GM19238 (cell line): ENCODE measurements around the gene NAV3.

Source experiments
- DNase-seq: peaks from one replicate; pipeline ENCODE4 v3.0.0; 2011; ENCODE audit warnings: low spot score; ENCODE audit not compliant: insufficient read length

Gene NAV3

DNA sequence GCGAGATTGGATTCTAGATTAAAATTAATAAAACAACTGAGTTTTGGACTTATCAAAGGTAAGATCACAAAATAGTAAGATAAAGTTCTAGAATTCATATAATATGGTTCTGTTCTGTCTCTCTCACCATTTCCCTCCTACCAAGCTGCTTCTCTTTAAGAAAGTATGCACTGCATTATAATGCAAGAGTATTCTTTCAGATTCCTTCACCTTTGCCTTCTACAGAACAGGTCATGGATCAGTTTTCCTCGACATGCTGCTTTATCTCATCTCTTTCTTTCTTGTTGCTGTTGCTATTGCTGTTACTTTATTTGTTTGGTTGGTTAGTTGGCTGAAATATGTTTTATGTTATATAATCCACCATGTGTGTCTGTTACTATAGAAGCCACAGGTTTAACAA is 357.0 kb downstream of the NAV3 start:
- DNase-seq, result no peak

DNA sequence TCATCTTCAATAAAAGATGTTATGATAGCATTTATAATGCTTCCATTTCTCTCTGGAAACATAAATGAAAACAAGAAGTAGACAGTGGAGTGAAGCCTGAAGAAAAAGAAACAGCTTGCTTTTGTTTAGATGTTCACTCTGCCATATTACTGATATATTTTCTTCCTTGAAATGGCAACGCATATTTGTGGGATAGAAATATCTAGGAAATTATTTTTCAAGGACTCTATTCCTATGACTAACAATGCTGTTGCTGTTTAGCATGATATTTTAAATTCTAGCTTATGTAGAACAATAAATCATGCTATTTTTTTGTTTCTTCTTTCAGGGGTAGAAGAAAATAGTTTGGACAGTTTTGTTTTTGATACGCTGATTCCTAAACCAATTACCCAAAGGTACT is 359.0 kb downstream of the NAV3 start:
- DNase-seq, result no peak

DNA sequence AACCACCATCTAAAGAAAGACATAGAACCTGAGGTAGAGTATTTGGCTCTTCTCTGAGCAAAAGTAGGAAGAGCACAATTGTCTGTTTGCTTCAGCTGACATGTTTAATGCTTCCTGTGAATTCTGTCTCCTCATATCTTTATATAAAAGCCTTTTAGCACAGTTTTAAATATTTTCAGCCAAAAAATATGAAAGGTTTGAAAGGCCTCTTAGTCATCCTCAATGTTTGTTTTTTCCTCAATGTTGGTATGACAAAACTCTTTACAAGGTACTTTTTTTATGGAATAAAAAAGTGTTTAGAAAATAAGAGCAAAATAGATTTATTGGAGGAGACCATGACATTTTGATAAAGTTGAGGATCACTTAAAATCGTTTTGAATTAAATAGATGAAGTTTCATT is 360.9 kb downstream of the NAV3 start:
- DNase-seq, result no peak

DNA sequence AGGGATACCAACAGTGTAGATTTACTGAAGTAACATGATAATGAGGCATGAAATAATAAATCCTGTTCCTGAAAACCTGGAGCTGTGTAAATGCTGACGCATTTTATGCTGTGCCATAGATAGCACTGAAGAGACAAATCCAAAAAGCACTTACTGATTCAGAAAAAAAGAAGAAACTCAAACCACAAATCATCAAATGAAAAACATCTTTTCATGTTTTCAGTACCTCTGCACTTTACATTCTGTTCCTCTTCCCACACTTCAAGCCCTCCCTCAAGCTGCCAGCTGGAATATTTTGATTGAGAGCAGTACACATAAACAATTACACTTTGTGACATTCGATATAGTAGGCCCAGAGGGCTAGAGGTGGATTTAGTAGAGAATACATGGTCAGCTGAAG is 362.3 kb downstream of the NAV3 start:
- DNase-seq, result no peak

DNA sequence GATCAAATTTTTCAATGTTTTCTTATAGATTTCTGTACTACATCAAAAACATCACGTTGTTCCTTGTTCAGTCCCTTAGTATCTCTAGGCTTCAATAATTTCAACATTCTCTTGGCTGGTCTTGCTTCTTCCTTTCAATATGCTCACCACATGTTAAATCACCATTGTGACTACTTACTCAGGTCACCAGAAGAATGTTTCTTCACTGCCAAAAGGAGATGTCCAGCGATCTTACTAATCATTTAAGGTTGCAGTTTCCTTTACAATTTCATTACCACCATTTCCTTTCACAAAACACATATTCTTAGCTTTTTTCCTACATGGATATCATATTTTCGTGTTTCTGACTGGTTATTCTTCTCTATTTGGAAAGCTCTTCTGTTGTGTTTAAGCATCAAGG is 363.8 kb downstream of the NAV3 start:
- DNase-seq, result no peak

DNA sequence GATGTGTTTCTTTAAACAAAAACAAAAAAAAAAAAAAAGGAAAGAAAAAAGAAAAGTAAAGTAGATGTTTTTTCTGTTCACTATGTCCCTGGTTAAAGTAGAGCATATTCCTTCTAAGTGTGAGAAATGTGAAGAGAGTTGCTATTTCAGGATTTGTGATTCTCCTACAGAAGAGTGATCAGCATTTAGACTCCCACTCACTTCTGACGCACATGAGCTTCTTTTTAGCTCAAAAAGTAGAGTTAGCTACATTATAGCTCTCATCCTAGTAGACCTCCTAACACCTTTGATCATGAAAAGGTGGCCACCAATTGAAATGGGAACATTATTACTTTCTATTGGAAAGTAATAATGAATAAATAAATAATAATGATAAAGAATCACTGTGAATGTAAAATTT is 368.2 kb downstream of the NAV3 start:
- DNase-seq, result no peak

DNA sequence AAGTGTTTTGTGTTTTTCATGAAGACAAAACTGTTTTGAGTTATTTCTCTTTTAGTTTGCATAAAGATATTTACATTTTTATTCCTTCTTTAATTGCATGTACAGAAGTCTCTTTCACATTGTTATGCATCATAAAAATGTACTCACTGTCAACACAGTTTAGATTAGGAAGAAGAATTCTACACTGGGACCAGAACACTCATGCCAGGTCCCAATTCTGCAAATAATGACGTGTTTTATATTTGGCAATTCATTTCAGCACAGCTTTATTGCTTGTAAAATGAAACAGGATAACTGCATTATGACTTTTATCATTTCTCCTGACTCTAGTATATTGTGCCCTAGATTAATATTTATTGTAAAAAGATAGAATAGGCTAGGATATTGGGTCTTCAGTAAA is 369.2 kb downstream of the NAV3 start:
- DNase-seq, result no peak

DNA sequence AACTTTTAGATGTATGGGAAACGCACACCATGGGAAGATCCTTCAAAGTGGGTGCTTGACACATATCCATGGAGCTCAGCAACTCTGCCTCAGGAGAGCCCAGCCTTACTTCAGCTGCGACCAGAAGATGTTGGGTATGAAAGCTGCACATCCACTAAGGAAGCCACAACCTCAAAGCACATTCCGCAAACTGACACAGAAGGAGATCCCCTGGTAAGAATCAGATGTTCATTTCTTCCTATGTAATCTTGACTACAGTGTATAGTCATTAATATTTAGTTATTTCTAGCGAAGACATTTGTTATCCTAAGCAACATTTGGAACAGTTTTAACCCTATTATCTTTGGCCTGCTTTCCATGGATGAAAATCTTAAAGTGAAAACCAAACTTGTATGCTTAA is 374.2 kb downstream of the NAV3 start:
- DNase-seq, result no peak

DNA sequence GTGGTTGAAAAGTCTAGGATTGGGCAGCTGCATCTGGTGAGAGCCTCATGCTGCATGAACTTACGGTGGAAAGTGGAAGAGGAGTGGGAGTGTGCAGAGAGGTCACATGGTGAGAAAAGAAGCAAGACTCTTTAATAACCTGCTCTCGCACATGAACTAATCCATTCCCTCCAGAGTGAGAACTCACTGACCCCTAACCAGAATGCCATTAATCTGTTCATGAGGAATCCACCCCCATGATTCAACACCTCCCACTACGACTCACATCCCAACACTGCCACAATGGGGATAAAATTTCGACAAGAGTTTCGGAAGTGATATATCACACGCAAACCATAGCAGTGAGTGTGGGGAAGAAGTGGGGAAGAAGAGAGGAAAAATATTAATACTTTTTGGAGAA is 377.4 kb downstream of the NAV3 start:
- no peak for DNase-seq

DNA sequence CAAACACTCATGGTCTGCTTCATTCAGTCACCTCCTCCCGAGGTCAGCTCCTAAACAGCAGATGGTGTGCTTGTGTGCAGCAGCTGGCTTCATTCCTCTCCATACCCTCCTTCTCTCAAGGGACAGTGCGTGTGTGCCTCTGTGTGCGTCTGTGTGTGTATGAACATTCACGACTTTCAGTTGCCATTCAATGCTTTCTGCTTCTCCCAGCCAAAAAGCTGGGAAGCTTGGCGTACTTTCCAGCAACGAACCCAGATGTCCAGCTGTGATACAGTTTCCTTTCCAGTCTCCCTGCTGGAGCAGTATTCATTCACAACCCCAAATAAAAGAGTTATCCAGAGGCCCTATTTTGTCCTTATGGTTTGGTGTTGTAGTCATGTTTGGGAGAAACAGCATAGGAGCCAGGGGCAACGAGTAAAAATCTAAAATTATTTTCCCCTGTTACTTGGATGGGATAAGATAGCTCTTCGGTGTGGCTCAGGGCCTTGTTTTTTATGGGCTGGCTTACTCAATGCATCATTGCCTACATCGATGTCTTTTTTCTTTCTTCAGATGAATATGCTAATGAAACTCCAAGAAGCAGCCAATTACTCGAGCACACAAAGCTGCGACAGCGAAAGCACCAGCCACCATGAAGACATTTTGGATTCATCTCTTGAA is 379.3 kb downstream of the NAV3 start:
- DNase-seq, result no peak

DNA sequence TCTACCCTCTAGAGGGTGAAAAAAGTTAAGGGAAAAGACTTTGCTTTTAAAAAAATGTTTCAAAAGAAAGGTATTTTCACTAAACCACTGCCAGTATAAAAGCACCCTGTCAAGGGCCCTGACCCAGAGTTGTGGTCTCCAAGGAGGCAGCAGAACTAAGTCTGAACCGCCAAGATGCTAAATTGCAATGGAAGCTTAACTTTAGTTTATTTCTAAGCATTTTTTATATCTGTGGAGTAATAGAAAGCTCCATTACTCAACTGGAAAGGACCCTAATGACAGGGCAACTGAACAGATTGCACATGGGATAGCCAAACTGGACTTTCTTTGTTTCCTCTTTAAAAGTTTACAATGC is 379.8 kb downstream of the NAV3 start:
- DNase-seq, result no peak

DNA sequence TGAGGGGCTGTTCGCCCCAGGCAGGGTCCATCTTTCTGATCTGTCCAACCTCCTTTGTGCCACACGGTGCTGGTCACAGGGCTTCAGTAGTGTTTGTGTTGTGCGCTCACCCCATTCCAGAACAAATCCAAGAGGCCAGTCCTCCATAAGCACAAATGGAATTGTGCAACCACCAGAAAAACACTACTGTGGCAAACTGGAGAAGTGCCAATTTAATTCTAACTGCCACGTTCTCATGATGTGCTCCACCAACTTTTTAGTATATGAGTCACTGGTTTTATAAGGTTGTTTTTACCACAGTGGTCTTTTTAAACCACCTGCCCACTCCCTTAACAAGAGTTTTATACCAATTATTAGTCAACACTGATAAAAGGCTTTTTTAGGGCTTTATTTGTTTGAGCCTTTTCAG is 380.2 kb downstream of the NAV3 start:
- DNase-seq, result no peak

DNA sequence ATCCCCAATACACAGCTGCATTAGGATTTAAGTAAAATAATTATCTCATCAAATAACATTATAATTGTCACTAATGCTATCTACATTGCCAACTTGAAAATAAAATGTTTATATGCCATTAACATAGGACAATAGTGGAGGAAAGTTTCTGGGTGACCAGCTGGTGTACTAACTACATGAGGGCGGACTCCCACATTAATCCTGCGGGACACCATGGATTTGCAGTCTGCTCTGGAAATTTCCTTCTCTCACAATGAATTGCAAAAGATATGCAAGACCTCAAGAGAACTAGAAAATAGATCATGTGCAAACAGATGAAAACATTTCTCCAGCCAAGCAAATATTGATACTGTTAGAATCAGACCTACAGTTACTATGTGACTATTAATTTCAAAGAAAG is 390.1 kb downstream of the NAV3 start:
- no peak for DNase-seq

DNA sequence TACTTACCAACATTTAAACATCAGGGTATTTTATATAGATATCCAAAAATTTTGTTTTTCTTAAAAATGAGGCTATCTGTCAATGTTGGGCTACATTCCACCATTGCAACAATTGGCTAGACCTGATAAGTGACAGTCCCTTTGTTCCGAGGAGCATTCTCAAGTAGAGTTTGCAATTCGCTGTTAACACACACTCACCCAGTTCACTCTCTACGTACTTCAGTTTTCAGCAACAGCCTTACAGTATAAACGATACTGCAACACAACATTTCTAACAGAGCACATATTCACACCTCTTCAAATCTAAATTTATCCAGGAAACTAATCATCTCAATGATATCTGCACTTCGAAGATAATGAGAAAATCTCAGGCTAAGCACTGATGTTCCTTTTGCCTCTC is 393.5 kb downstream of the NAV3 start:
- DNase-seq, result no peak

DNA sequence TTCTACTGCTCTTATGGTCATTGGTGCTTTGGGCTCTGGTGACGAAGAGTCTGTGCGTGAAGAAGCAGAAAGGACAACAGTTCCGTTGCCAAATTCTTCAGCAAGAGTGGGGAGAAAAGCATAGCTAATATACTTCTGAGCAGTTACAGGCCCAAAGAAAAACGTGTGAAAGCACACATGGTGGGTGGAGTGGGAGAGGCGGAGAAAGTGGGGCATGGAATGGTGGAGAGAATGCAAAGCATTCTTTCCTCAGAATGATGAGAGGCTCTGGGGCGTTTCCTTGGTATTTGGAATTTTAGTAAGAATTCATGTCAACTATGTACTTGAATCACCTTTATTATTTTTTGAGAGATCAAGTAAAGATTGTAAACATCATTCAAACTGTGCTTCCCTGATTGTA is 396.1 kb downstream of the NAV3 start:
- no peak for DNase-seq

DNA sequence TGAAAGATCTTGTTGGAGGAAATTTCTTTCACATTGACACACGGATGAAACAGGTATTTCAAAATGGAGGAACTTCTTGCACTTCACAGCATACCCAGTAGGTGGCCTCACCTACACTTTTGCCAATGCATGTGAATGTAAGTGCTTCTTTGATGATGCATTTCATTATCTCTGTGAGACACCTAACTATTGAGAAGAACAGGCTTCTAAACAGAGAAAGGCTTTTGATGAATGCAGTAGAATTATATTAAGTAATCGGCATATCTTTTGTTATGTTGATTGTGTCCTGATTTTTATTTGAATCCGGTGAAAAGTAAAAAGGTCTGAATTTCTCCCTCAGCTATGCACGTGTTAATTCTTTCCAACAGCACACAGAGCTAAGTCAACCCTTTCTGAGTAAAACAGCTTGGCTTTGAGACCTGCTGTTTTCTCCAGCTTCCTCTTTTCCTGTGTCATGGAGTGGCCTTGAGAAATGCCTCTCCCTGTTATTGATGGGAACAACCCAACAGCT is 399.0 kb downstream of the NAV3 start:
- DNase-seq, result peak; percentile 3

DNA sequence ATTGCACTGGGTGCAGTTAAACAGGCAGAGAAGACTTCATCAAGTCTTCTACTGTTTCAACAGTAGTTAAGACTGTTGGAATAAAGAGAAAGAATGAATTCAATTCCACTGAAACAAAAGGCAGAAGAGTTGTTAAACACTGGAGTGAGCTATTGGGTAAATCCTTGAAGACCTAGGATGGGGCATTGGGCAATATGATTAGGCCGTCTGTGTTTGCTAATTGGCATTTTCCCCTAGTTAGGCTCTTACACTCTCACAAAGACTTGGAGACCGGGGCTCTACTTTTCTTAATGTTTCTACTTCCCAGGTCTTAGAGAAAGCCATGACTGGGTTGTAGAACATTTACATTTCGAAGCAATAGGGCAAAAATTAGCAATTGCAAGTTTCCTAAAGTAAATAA is 402.1 kb downstream of the NAV3 start:
- no peak for DNase-seq

DNA sequence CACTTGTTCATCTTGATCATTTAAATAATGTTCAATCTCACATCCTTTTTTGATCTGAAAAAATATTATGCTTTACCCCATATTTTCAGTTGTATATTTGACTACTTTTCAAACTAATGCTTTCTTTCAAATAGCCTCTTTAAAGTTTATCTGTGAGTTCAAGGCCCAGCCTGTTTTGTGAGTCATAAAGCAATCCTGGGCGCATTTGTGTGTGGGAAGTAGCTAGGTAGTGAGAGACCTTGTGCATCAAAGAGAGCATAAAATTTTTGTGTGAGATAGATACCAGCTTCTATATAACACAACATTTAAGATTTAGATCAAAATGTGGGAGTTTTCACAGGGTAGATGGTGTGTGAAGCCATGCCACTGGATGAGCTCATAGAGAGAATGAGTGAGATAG is 405.6 kb downstream of the NAV3 start:
- no peak for DNase-seq

DNA sequence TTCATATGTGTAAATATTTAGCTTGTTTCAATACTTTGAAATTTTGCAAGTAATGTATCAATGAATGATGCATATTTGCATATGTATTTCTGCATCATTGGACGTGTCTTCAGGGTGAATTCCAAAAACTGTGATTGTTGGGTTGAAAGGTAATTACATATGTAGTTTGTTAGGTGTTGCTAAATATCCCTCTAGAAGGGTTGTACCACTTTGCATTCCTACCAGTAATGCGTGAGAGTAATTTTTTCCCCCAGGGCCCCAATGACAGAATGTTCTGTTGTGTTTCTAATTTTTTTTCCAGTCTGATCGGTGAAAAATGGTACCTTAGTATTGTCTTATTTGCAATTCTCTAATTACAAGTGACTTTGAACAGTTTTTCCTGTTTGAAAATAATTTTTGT is 408.9 kb downstream of the NAV3 start:
- no peak for DNase-seq

DNA sequence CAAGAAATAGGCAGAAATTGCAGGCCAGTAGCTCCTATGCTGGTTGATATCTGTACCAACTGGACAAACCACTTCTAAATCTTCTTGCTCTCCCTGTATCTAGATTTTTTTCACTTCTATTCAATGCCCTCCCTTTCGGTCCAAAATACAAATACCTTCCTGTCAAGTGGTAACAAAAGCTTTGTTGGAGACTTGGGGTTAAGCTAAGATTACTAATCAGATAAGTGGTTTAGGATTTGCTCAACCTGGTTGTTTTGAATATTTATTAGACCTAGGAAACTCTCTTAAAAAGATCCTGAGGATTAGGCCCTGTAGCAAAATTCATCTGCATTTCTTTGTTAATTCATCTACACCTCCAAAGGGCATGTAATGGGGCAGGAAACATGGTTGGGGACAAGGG is 410.1 kb downstream of the NAV3 start:
- DNase-seq, result no peak

DNA sequence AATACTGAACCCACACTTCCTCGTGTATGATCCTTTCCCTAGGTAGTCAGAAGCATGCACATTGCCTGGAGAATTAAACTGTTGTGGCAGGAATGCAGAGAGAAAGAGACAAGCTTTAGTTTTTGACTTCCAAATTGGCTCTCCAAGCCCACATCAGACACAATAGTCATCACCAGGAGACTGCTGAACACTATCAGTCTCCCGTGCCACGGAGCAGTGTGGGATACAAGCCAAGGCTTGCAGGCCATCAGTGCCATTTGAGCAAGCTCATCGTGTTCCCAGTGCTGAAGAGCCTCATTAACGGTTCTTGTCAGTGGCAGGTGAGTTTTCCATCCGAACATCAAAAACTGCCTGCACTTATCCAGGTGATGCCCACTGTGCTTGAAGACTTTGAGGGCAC is 410.8 kb downstream of the NAV3 start:
- no peak for DNase-seq

DNA sequence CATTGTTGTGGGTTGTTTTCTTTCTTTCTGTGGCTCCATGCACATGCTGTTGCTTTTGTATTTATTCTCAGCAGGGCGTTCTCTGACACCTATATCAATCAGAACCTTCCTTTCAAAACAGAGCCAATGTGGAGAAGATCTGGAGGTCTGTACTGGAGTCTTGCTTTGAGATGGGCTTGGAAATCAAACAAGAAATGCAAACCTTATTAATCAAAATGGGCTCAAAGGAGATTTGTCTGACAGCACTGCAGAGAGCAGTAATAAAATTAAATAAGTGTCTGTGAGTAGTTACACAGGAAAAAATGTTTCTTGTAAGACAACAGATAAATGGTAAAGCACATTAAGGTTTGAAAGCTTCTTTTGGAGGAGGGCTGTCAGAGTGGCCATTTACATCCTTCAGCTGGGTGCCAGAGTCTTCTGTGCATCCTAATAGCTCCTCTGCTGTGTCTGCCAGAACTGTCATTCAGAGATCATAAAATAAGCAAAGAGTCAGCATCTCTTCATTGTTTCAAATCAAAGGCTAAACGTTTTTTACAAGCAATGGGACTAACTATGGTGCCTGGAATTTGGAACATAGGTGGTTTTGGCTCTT is 414.3 kb downstream of the NAV3 start:
- DNase-seq, result no peak

DNA sequence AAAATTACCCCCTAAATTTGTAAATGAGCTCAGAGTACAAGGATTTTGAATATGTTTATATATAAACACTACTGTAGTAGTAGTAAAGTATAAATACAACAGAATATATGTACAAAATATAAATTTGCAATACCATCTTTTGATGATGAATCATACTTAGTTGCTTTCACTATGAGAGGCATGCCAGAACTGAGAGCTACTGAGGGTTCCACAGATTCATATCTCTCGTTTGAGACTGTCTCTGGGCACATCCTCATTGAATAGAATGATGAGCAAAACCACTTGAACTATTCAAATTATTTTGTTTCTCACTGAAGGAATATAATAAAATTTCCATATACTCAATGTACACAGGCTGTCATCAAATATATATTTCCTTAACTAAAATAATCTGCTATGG is 417.6 kb downstream of the NAV3 start:
- DNase-seq, result no peak

DNA sequence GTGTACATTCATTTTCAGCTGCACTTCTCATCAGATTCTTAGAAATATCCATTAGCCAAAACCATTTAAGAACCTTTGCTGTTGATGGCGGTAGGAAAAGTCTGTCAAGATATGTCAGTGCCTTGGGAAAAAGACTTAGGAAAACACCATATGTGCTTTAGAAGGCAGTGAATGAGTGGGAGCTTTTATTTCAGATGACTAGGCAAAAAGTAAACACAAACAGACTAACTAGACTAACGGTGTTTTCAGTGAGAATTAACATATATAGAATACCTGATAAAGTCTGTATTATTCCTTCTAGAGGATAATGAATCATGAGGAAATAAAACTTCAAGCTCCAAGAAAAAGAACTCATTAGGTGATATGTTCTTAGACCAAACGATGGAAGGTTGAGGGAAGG is 418.9 kb downstream of the NAV3 start:
- DNase-seq, result no peak
